DMS53 treated with DMSO at 0.1 percent for 48 hours (cell line): Measurements from ENCODE around the gene ARHGAP5.

Experiments used
- DNase-seq: peaks from one replicate; lab custom pipeline; 2025; ENCODE audit not compliant: unreplicated experiment; lab: John Stamatoyannopoulos, UW

The ARHGAP5 gene

GRCh38 chr14:32206552-32206951 is 129.4 kb downstream of the ARHGAP5 start:
- DNase-seq = no peak

GRCh38 chr14:32208490-32208889 is 131.4 kb downstream of the ARHGAP5 start:
- no peak for DNase-seq
